Measurements from ENCODE around the gene ZNF496. TPM values are rescaled to one million over a fixed set of nuclear protein-coding genes. Genes with fewer than 3 reads are reported as not detected.

Gene ZNF496
- total and polyA plus RNA-seq, 2 donors (not counting 1 experiment from before 2014, with no cell fraction given), result 10.0 to 20.0 TPM

- H3K9me3 ChIP-seq (ENCODE audit: control insufficient read depth, insufficient read depth, low read depth, low read length), result no peaks in the 10 kb centered on the region
- no peaks in the 10 kb centered on the region for H3K27me3 ChIP-seq (ENCODE audit: control insufficient read depth, insufficient read depth, low read length)
- H3K4me3 ChIP-seq (replicated peaks in 1 of 4; ENCODE audit: control extremely low read depth in 1 of 4, insufficient read depth in 1 of 4, low read depth in 3 of 4, low read length in 4 of 4), result no peak overlapping the region
- H2AFZ ChIP-seq (ENCODE audit: low read length), result no peak overlapping the region
- no peaks in the 10 kb centered on the region for H3K36me3 ChIP-seq (ENCODE audit: control insufficient read depth, insufficient read depth, low read length)
- H4K20me1 ChIP-seq (ENCODE audit: control insufficient read depth, extremely low read depth, insufficient read depth, low read length), result no peaks in the 10 kb centered on the region
- no peaks in the 10 kb centered on the region for H3K79me2 ChIP-seq (ENCODE audit: control insufficient read depth, insufficient read depth, low read length)
- H3K4me1 ChIP-seq (ENCODE audit: control insufficient read depth, extremely low read depth, insufficient read depth, low read length), result no peaks in the 10 kb centered on the region
- H3K4me2 ChIP-seq (ENCODE audit: extremely low read depth, insufficient read depth, low read length), result no peak overlapping the region
- DNase-seq (ENCODE audit: low read depth in 2 of 2), result no peak
- no peak overlapping the region for H3K27ac ChIP-seq (ENCODE audit: insufficient read depth, low read length)
- TF ChIP-seq CTCF (conservative IDR thresholded peaks at IDR 0.05 in 1 of 2, IDR thresholded peaks at IDR 0.05 in 1 of 2; ENCODE audit: low read depth in 1 of 2, low read length in 2 of 2), result no peak
- TF ChIP-seq EZH2 (IDR thresholded peaks at IDR 0.05; ENCODE audit: low read length, missing control alignments), result no peak
- no peak overlapping the region for H3K9ac ChIP-seq (ENCODE audit: insufficient read depth, low read length)
Observed at GRCh38 chr1:247288341-247288740, 43.3 kb downstream of the ZNF496 start.

- no peak overlapping the region for H3K9ac ChIP-seq (ENCODE audit: insufficient read depth, low read length)
- TF ChIP-seq CTCF (conservative IDR thresholded peaks at IDR 0.05 in 1 of 2, IDR thresholded peaks at IDR 0.05 in 1 of 2; ENCODE audit: low read depth in 1 of 2, low read length in 2 of 2), result no peak
- TF ChIP-seq EZH2 (IDR thresholded peaks at IDR 0.05; ENCODE audit: low read length, missing control alignments), result no peak
- H3K27me3 ChIP-seq (ENCODE audit: control insufficient read depth, insufficient read depth, low read length), result no peaks in the 10 kb centered on the region
Observed at GRCh38 chr1:247287460-247287859, 44.2 kb downstream of the ZNF496 start.

GRCh38 chr1:247286134-247286670 is 45.5 kb downstream of the ZNF496 start:
- Histone ChIP-seq H3K36me3 (ENCODE audit: control insufficient read depth, insufficient read depth, low read length) (no peaks in the 10 kb centered on the region), H3K9me3 (ENCODE audit: control insufficient read depth, insufficient read depth, low read depth, low read length) (no peaks in the 10 kb centered on the region), H2AFZ (ENCODE audit: low read length) (no peak overlapping the region), H3K27ac (ENCODE audit: insufficient read depth, low read length) (no peak overlapping the region), H3K4me3 (replicated peaks in 1 of 4; ENCODE audit: control extremely low read depth in 1 of 4, insufficient read depth in 1 of 4, low read depth in 3 of 4, low read length in 4 of 4) (no peak overlapping the region), H4K20me1 (ENCODE audit: control insufficient read depth, extremely low read depth, insufficient read depth, low read length) (no peaks in the 10 kb centered on the region), H3K4me2 (ENCODE audit: extremely low read depth, insufficient read depth, low read length) (no peak overlapping the region), H3K9ac (ENCODE audit: insufficient read depth, low read length) (no peak overlapping the region), H3K4me1 (ENCODE audit: control insufficient read depth, extremely low read depth, insufficient read depth, low read length) (no peaks in the 10 kb centered on the region), H3K27me3 (ENCODE audit: control insufficient read depth, insufficient read depth, low read length) (no peaks in the 10 kb centered on the region), H3K79me2 (ENCODE audit: control insufficient read depth, insufficient read depth, low read length) (no peaks in the 10 kb centered on the region)
- no peak for TF ChIP-seq EZH2 (IDR thresholded peaks at IDR 0.05; ENCODE audit: low read length, missing control alignments)
- TF ChIP-seq CTCF (conservative IDR thresholded peaks at IDR 0.05 in 1 of 2, IDR thresholded peaks at IDR 0.05 in 1 of 2; ENCODE audit: low read depth in 1 of 2, low read length in 2 of 2), result no peak
- DNase-seq (ENCODE audit: low read depth in 2 of 2), result no peak

More at GRCh38 chr1:247287460-247287859, 44.2 kb downstream of the ZNF496 start:
- Histone ChIP-seq H3K4me2 (ENCODE audit: extremely low read depth, insufficient read depth, low read length) (no peak overlapping the region), H3K9me3 (ENCODE audit: control insufficient read depth, insufficient read depth, low read depth, low read length) (no peaks in the 10 kb centered on the region), H3K4me1 (ENCODE audit: control insufficient read depth, extremely low read depth, insufficient read depth, low read length) (no peaks in the 10 kb centered on the region), H3K27ac (ENCODE audit: insufficient read depth, low read length) (no peak overlapping the region), H3K36me3 (ENCODE audit: control insufficient read depth, insufficient read depth, low read length) (no peaks in the 10 kb centered on the region), H4K20me1 (ENCODE audit: control insufficient read depth, extremely low read depth, insufficient read depth, low read length) (no peaks in the 10 kb centered on the region), H3K4me3 (replicated peaks in 1 of 4; ENCODE audit: control extremely low read depth in 1 of 4, insufficient read depth in 1 of 4, low read depth in 3 of 4, low read length in 4 of 4) (no peak overlapping the region), H2AFZ (ENCODE audit: low read length) (no peak overlapping the region), H3K79me2 (ENCODE audit: control insufficient read depth, insufficient read depth, low read length) (no peaks in the 10 kb centered on the region)
- no peak for DNase-seq (ENCODE audit: low read depth in 2 of 2)

Data from fibroblast of lung (primary cell).